HG03457 (cell line): ENCODE results near the gene BRPF3.
"Not testable (repeated sequence)": the region's sequence is repeated elsewhere in the genome, so short reads cannot be mapped to it uniquely, and the experiment has no call there.

Experiments
- ATAC-seq: cut with Tn5 transposase; IDR thresholded peaks from one replicate; pipeline ENCODE4 v1.9.1; 2021; ENCODE audit warnings: moderate number of reproducible peaks; ENCODE audit not compliant: unreplicated experiment

The BRPF3 gene

GRCh38 chr6:36200154-36200891 lies 3.8 kb downstream of the BRPF3 start:
- no peak for ATAC-seq

- ATAC-seq, result no peak
These were observed 4.6 kb downstream of the BRPF3 start for GRCh38 chr6:36200998-36201596.

GRCh38 chr6:36201612-36202011 lies 5.1 kb downstream of the BRPF3 start:
- ATAC-seq, result no peak

GRCh38 chr6:36202101-36202500 lies 5.6 kb downstream of the BRPF3 start:
- ATAC-seq, result no peak

- no peak for ATAC-seq
These were observed 7.7 kb downstream of the BRPF3 start for GRCh38 chr6:36204068-36204753.

- no peak for ATAC-seq
These were observed 10.6 kb downstream of the BRPF3 start for GRCh38 chr6:36207155-36207554.

GRCh38 chr6:36209606-36210005 lies 13.1 kb downstream of the BRPF3 start:
- ATAC-seq, result no peak

GRCh38 chr6:36210182-36210581 lies 13.6 kb downstream of the BRPF3 start:
- no peak for ATAC-seq

- ATAC-seq, result no peak
These were observed 14.5 kb downstream of the BRPF3 start for GRCh38 chr6:36210886-36211595.

GRCh38 chr6:36216559-36216958 lies 20.0 kb downstream of the BRPF3 start:
- no peak for ATAC-seq

GRCh38 chr6:36217188-36217587 lies 20.6 kb downstream of the BRPF3 start:
- ATAC-seq, result no peak

- ATAC-seq, result no peak
These were observed 21.4 kb downstream of the BRPF3 start for GRCh38 chr6:36217946-36218345.

- not testable (repeated sequence) for ATAC-seq
These were observed 22.0 kb downstream of the BRPF3 start for GRCh38 chr6:36218516-36218915.

GRCh38 chr6:36219081-36219480 lies 22.5 kb downstream of the BRPF3 start:
- no peak for ATAC-seq

GRCh38 chr6:36220226-36220625 lies 23.7 kb downstream of the BRPF3 start:
- no peak for ATAC-seq

GRCh38 chr6:36221674-36222073 lies 25.1 kb downstream of the BRPF3 start:
- no peak for ATAC-seq

- no peak for ATAC-seq
These were observed 26.4 kb downstream of the BRPF3 start for GRCh38 chr6:36222924-36223323.

- ATAC-seq, result no peak
These were observed 27.2 kb downstream of the BRPF3 start for GRCh38 chr6:36223706-36224105.

GRCh38 chr6:36224918-36225461 lies 28.4 kb downstream of the BRPF3 start:
- ATAC-seq, result no peak

GRCh38 chr6:36226438-36227047 lies 30.0 kb downstream of the BRPF3 start:
- ATAC-seq, result no peak
